ENCODE measurements around the gene DAPK2.

DAPK2 gene

DNA sequence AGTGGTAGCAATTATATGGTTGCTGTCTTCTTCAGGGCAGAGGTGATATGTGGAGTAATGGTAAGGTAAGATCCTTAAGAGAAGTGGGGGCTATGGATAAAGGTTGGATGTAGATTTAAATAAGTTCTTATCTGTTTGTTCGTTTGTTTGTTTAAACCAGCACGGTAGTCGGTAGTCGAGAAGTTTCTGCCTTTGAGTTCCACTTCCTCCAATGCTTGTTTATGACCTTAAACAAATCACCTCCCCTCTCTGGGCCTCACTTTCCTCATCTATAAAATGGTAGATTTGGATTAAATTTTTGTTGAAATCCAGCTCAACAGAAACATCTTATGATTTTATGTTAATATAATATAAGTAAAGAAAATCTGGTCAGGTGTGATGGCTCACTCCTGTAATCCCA is 11.8 kb downstream of the DAPK2 start:
- Histone ChIP-seq H3K27me3 (ENCODE audit: insufficient read depth, low read length) (no peaks in the 10 kb centered on the region), H3K4ac (ENCODE audit: low read depth, low read length) (no peak overlapping the region), H3K9me3 (ENCODE audit: insufficient read depth, low read depth, low read length) (no peaks in the 10 kb centered on the region), H4K91ac (ENCODE audit: low read depth, low read length) (no peak overlapping the region), H4K12ac (ENCODE audit: low read depth, low read length) (no peak overlapping the region), H2BK120ac (ENCODE audit: insufficient read depth, low read length, poor library complexity) (no peak overlapping the region), H3K4me1 (ENCODE audit: control insufficient read depth in 1 of 2, insufficient read depth in 2 of 2, low read length in 2 of 2) (no peaks in the 10 kb centered on the region), H3K23ac (ENCODE audit: low read length) (no peak overlapping the region), H3K14ac (ENCODE audit: low read length) (no peak overlapping the region), H3K79me1 (ENCODE audit: low read length) (no peaks in the 10 kb centered on the region), H3K4me3 (ENCODE audit: low read depth, low read length) (no peak overlapping the region), H3K79me2 (ENCODE audit: control insufficient read depth, insufficient read depth, low read length, poor library complexity) (no peaks in the 10 kb centered on the region), H4K8ac (ENCODE audit: low read depth, low read length) (no peak overlapping the region), H3K36me3 (ENCODE audit: control insufficient read depth in 1 of 2, insufficient read depth in 2 of 2, low read length in 2 of 2) (peaks cover 2 to 5% of the 10 kb centered on the region in 2 experiments), H2BK12ac (ENCODE audit: low read length) (no peak overlapping the region), H2AK5ac (ENCODE audit: low read length) (no peak overlapping the region), H3K4me2 (ENCODE audit: low read length) (no peak overlapping the region), H3K9ac (ENCODE audit: low read length) (no peak overlapping the region), H2BK5ac (ENCODE audit: low read depth, low read length, poor library complexity) (no peak overlapping the region), H2AFZ (ENCODE audit: insufficient read depth, low read length, poor library complexity) (no peak overlapping the region), H3K18ac (ENCODE audit: low read length) (no peak overlapping the region), H3K27ac (ENCODE audit: low read depth, low read length) (no peak overlapping the region)
- DNase-seq, result no peak
- WGBS (ENCODE audit: extremely low coverage, insufficient coverage, insufficient read length), result no CpG with 5 or more reads among the region's 4 CpGs

DNA sequence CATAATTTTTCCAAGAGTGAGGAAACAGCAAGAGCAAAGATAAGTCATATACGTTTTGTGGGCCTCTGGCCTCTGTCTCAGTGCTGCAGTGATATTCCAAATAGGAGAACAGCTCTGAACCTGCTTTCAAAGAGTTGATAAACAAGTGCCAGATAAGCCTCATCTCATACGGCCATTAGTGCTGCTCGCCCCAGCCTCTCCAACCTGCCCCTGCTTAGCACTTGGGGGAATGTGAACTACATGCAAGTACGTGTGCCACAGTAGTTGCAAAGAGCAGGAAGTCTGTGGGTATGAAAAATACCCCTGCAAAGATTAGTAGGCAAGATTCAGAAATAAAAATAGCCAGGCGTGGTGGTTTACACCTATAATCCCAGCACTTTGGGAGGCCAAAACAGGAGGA is 14.0 kb downstream of the DAPK2 start:
- H3K9me3 ChIP-seq (ENCODE audit: insufficient read depth, low read depth, low read length), result no peaks in the 10 kb centered on the region
- no peak for DNase-seq
- no CpG with 5 or more reads among the region's 5 CpGs for WGBS (ENCODE audit: extremely low coverage, insufficient coverage, insufficient read length)

DNA sequence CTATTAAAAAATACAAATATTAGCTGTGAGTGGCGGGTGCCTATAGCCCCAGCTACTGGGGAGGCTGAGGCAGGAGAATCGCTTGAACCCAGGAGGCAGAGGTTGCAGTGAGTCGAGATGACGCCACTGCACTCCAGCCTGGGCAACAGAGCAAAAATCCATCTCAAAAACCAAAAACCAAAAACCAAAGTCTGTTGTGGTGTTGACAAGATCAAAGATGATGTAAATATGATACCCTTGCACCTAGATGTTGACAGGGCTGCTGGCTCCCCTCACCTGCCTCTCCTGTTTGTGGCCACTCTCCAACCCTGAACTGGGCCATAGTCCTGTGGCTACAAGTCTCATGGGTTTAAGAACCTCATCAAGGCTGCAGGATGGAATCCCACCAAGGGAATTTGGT is 16.2 kb downstream of the DAPK2 start:
- WGBS (ENCODE audit: extremely low coverage, insufficient coverage, insufficient read length), result no CpG with 5 or more reads among the region's 4 CpGs
- peaks cover 0 to 3% of the 10 kb centered on the region in 2 experiments for H3K4me1 ChIP-seq (ENCODE audit: control insufficient read depth in 1 of 2, insufficient read depth in 2 of 2, low read length in 2 of 2)

More for the DNA sequence above, 14.0 kb downstream of the DAPK2 start:
- Histone ChIP-seq H2BK5ac (ENCODE audit: low read depth, low read length, poor library complexity) (no peak overlapping the region), H4K12ac (ENCODE audit: low read depth, low read length) (no peak overlapping the region), H2AFZ (ENCODE audit: insufficient read depth, low read length, poor library complexity) (no peak overlapping the region), H3K79me2 (ENCODE audit: control insufficient read depth, insufficient read depth, low read length, poor library complexity) (no peaks in the 10 kb centered on the region), H4K91ac (ENCODE audit: low read depth, low read length) (no peak overlapping the region), H3K23ac (ENCODE audit: low read length) (no peak overlapping the region), H4K8ac (ENCODE audit: low read depth, low read length) (no peak overlapping the region), H2BK12ac (ENCODE audit: low read length) (no peak overlapping the region), H3K4me1 (ENCODE audit: control insufficient read depth in 1 of 2, insufficient read depth in 2 of 2, low read length in 2 of 2) (peaks cover 0 to 3% of the 10 kb centered on the region in 2 experiments), H2BK120ac (ENCODE audit: insufficient read depth, low read length, poor library complexity) (no peak overlapping the region), H3K27ac (ENCODE audit: low read depth, low read length) (no peak overlapping the region), H3K4ac (ENCODE audit: low read depth, low read length) (no peak overlapping the region), H2AK5ac (ENCODE audit: low read length) (no peak overlapping the region), H3K79me1 (ENCODE audit: low read length) (no peaks in the 10 kb centered on the region), H3K18ac (ENCODE audit: low read length) (no peak overlapping the region), H3K27me3 (ENCODE audit: insufficient read depth, low read length) (no peaks in the 10 kb centered on the region), H3K4me2 (ENCODE audit: low read length) (no peak overlapping the region), H3K36me3 (ENCODE audit: control insufficient read depth in 1 of 2, insufficient read depth in 2 of 2, low read length in 2 of 2) (no peaks in the 10 kb centered on the region), H3K4me3 (ENCODE audit: low read depth, low read length) (no peak overlapping the region), H3K9ac (ENCODE audit: low read length) (no peak overlapping the region), H3K14ac (ENCODE audit: low read length) (no peak overlapping the region)

DNA sequence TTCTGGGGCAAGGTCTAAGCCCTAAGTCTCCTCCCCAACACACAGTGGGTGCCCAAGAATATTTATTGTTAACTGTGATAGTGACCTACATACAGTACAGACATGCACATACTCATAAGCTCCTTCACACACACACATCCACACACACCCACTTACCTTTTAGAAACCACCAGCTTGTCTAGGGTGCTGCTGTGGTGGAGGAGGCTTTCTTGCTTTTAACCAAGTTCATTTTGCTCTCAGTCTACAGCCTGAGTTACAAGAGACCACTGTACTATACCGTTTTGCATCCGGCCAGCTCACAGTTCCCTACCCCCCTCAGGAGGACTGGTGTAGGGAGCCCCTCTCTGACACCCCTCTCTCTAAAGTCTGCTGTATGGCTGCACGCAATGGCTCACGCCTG is 16.7 kb downstream of the DAPK2 start:
- no peak overlapping the region for H2BK12ac ChIP-seq (ENCODE audit: low read length)
- no peak overlapping the region for H3K18ac ChIP-seq (ENCODE audit: low read length)
- H3K4me3 ChIP-seq (ENCODE audit: low read depth, low read length), result no peak overlapping the region
- H3K9ac ChIP-seq (ENCODE audit: low read length), result no peak overlapping the region
- H3K79me1 ChIP-seq (ENCODE audit: low read length), result no peaks in the 10 kb centered on the region
- peaks cover 0 to 3% of the 10 kb centered on the region in 2 experiments for H3K4me1 ChIP-seq (ENCODE audit: control insufficient read depth in 1 of 2, insufficient read depth in 2 of 2, low read length in 2 of 2)
- H4K12ac ChIP-seq (ENCODE audit: low read depth, low read length), result no peak overlapping the region
- H3K27ac ChIP-seq (ENCODE audit: low read depth, low read length), result no peak overlapping the region
- WGBS (ENCODE audit: extremely low coverage, insufficient coverage, insufficient read length), result no CpG with 5 or more reads among the region's 4 CpGs
- no peak overlapping the region for H4K8ac ChIP-seq (ENCODE audit: low read depth, low read length)
- H3K9me3 ChIP-seq (ENCODE audit: insufficient read depth, low read depth, low read length), result no peaks in the 10 kb centered on the region
- H3K36me3 ChIP-seq (ENCODE audit: control insufficient read depth in 1 of 2, insufficient read depth in 2 of 2, low read length in 2 of 2), result no peaks in the 10 kb centered on the region
- no peak overlapping the region for H2AK5ac ChIP-seq (ENCODE audit: low read length)
- no peaks in the 10 kb centered on the region for H3K27me3 ChIP-seq (ENCODE audit: insufficient read depth, low read length)
- DNase-seq, result no peak
- no peak overlapping the region for H2BK5ac ChIP-seq (ENCODE audit: low read depth, low read length, poor library complexity)
- no peak overlapping the region for H3K4me2 ChIP-seq (ENCODE audit: low read length)
- H3K4ac ChIP-seq (ENCODE audit: low read depth, low read length), result no peak overlapping the region
- H3K14ac ChIP-seq (ENCODE audit: low read length), result no peak overlapping the region
- H3K23ac ChIP-seq (ENCODE audit: low read length), result no peak overlapping the region
- no peak overlapping the region for H2AFZ ChIP-seq (ENCODE audit: insufficient read depth, low read length, poor library complexity)
- no peak overlapping the region for H2BK120ac ChIP-seq (ENCODE audit: insufficient read depth, low read length, poor library complexity)
- H4K91ac ChIP-seq (ENCODE audit: low read depth, low read length), result no peak overlapping the region
- no peaks in the 10 kb centered on the region for H3K79me2 ChIP-seq (ENCODE audit: control insufficient read depth, insufficient read depth, low read length, poor library complexity)

More for the DNA sequence above, 16.2 kb downstream of the DAPK2 start:
- Histone ChIP-seq H3K18ac (ENCODE audit: low read length) (no peak overlapping the region), H3K9ac (ENCODE audit: low read length) (no peak overlapping the region), H3K4me3 (ENCODE audit: low read depth, low read length) (no peak overlapping the region), H3K23ac (ENCODE audit: low read length) (no peak overlapping the region), H4K91ac (ENCODE audit: low read depth, low read length) (no peak overlapping the region), H3K4me2 (ENCODE audit: low read length) (no peak overlapping the region), H3K27ac (ENCODE audit: low read depth, low read length) (no peak overlapping the region), H3K9me3 (ENCODE audit: insufficient read depth, low read depth, low read length) (no peaks in the 10 kb centered on the region), H2BK120ac (ENCODE audit: insufficient read depth, low read length, poor library complexity) (no peak overlapping the region), H3K4ac (ENCODE audit: low read depth, low read length) (no peak overlapping the region), H3K79me1 (ENCODE audit: low read length) (no peaks in the 10 kb centered on the region), H3K79me2 (ENCODE audit: control insufficient read depth, insufficient read depth, low read length, poor library complexity) (no peaks in the 10 kb centered on the region), H4K12ac (ENCODE audit: low read depth, low read length) (no peak overlapping the region), H3K36me3 (ENCODE audit: control insufficient read depth in 1 of 2, insufficient read depth in 2 of 2, low read length in 2 of 2) (no peaks in the 10 kb centered on the region), H3K14ac (ENCODE audit: low read length) (no peak overlapping the region), H2BK5ac (ENCODE audit: low read depth, low read length, poor library complexity) (no peak overlapping the region), H4K8ac (ENCODE audit: low read depth, low read length) (no peak overlapping the region), H2AK5ac (ENCODE audit: low read length) (no peak overlapping the region), H2BK12ac (ENCODE audit: low read length) (no peak overlapping the region), H3K27me3 (ENCODE audit: insufficient read depth, low read length) (no peaks in the 10 kb centered on the region), H2AFZ (ENCODE audit: insufficient read depth, low read length, poor library complexity) (no peak overlapping the region)
- no peak for DNase-seq
